GM12872 (cell line): ENCODE measurements around the gene TBRG4.

Experiments used
- TF ChIP-seq, protein P1 (sequence below): IDR thresholded peaks from 3 replicates; pipeline ENCODE4 v1.5.1; 2011; ENCODE audit warnings: low read depth, mild to moderate bottlenecking, low read length, moderate library complexity; ENCODE audit not compliant: insufficient read depth

Gene TBRG4

DNA sequence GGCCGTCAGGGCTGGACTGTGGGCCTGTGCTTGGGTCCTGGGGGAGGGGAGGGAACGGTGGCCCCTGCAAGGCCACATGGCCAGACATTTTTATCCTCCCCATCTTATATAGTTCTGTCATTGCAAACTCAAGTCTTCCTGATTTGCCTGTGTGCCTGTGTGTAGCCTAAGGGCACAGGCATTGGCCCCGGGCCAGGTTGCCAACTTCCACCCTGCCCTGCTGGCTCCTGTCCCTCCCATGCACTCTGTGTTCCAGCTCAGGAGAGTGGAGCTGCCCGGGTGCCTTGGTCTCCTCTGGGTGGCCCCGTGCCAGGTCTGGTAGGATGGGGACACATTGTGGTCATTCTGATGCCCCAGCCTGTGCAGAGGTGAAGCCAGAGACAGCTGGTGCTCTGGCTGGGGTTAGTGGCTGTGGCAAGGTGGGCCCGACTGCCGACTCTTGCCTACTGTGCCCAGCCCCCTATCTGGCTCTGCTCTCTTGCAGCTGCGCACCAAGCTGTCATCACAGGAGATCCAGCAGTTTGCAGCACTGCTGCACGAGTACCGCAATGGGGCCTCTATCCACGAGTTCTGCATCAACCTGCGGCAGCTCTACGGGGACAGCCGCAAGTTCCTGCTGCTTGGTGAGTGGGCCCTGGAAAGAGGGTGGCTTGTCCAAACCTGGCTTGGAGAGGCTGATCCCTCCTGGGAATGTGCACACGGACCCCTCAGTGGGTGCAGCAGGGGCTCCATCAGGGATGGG, 37.5 kb downstream of the TBRG4 start:
- TF ChIP-seq, protein P1, sequence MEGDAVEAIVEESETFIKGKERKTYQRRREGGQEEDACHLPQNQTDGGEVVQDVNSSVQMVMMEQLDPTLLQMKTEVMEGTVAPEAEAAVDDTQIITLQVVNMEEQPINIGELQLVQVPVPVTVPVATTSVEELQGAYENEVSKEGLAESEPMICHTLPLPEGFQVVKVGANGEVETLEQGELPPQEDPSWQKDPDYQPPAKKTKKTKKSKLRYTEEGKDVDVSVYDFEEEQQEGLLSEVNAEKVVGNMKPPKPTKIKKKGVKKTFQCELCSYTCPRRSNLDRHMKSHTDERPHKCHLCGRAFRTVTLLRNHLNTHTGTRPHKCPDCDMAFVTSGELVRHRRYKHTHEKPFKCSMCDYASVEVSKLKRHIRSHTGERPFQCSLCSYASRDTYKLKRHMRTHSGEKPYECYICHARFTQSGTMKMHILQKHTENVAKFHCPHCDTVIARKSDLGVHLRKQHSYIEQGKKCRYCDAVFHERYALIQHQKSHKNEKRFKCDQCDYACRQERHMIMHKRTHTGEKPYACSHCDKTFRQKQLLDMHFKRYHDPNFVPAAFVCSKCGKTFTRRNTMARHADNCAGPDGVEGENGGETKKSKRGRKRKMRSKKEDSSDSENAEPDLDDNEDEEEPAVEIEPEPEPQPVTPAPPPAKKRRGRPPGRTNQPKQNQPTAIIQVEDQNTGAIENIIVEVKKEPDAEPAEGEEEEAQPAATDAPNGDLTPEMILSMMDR = no peak

DNA sequence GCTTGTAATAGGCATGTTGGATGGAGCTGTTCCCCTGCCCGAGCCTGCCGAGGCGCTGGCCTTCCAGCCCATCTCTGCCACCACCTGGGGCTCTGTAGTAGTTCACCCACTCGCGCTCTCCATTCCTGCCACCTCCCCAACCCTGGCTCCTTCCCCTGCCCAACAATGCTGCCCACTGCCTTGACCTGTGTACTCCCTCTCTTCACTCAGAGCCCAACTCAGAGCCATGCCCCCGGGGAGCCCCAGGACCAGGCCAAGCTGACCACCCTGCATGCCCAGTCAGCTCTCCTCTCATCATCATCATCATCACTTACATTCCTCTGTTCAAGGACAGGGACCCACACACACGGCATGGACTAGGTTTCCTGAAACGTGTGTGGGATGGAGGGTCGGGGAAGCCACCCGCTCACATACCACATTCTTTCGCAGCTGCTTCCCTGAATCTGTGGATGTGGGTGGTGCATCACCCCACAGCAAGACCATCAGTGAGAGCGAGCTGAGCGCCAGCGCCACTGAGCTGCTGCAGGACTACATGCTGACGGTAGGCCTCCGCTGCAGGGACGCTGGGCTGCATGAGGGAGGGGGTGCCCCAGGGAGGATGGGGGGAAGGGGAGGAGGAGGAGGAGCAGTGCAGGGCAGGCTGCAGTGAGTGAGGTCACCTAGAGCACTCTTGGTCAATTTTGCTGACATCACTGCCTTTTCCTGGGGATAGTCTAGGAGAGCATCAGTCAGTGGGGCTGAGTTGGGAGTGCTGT, 38.3 kb downstream of the TBRG4 start:
- TF ChIP-seq, protein P1 = no peak

DNA sequence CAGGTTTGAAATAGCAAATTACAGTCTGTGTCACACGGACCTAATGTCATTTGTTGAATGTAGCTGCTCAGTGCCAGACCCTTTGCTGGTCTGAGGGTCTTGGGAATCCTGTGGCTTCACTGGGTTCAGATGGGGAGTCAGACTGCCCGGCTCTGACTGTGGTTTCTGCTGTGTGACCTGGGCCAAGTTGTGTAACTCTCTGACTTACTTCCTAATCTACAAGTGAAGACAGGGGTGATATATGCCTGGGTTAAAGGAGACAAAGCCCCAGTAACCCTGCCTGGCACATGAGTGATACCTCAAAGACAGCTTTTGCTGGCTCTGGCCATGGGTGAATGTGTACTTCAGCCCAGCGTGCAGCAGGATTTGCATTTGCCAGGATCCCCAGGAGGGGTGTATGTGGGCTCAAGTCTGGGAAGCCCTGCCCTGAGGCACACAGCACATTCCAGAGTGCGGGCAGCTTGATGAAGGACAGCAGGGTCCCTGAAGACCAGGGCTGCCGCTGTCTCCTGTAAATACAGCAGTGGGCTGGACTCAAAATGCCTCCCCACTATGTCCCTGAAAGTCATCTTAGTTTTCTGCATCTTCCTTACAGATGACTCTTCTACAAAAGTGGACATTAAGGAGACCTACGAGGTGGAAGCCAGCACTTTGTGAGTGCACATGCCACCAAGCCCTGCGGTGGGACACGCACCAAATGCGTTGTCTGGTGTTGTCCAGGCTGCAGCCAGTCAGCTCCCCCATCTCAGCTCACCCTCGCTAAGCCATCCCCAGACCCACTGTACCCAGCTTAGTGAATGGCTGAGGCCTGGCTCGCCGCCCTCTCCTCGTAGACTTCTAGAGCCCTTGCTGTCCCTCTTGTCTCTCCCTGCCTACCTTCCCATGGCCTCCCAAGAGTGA, 39.1 kb downstream of the TBRG4 start:
- TF ChIP-seq, protein P1 = no peak

DNA sequence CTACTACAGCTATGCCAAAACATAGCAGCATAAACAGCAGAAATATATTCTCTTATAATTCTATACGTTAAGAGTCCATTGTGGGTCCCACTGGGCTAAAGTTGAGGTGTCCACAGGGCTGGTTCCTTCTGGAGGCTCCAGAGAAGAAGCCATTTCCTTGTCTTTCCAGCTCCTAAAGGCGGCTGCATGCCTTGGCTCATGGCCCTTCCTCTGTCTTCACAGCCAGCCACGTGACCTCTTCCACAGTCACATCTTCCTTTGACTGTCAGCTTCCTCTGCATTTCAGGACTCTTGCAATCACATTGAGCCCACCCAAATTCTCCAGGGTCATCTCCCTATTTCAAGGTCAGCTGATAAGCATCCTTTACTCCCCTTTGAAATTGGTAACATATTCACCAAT, 40.0 kb downstream of the TBRG4 start:
- TF ChIP-seq, protein P1 = no peak

DNA sequence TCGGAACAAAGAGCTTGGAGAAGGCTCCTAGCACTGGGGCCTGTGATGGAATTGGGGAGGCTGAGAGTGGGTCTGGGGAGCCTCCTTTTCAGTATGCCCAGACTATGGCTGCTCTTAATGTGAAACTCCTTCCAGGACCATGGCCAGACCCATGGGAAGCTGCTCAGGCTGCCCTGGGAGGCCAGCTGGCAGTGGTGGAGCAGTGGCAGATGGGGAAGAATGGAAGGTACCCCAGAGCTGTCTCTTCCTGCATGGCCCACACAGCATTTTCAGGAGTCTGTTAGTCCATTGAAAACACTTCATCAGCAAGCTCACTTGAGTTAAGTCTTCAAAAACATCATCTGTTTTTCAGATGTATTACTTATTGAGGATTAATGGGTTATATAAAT, 41.2 kb downstream of the TBRG4 start:
- TF ChIP-seq, protein P1 = no peak

DNA sequence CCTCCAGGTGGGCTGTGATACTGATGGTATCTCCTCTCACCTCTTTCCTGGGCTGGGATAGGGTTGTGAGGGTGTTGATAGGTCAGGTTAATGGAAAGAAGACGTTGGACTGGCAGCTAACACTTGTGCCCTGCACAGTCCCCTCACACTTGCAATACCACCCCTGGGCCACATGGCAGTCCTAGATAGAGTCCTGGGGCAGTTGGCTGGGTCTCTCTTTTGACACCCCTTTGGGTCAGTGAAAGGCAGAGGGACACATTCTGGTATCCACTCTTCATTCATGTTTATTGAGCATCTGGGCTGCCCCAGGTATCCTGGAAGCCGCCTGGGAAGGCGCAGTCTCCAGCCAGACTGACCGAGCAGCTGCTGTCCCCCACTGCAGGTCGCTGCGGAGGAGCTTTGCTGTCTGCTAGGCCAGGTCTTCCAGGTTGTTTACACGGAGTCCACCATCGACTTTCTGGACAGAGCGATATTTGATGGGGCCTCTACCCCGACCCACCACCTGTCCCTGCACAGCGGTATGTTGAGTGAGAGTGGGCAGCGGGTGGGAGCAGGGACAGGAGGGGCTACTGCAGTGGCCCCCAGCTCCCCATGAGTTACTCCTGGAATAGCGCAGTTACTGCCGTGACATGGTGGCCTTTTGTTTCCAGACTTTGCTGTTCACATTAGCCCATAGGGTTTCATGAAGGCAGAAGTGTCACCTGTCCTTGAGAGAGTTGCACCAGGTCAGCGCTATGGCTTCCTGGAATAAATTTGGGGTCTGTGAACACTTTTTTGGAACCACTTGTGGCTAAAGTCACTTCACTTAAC, 41.8 kb downstream of the TBRG4 start:
- TF ChIP-seq, protein P1 = peak; percentile 33; the same call in 2 of the 3 replicates
